HepG2 (cell line): ENCODE measurements around the gene MAPK9. TPM values are rescaled to one million over a fixed set of nuclear protein-coding genes. Genes with fewer than 3 reads are reported as not detected.

Experiments used
- ATAC-seq: fragments of 200-7000 bp; cut with Tn5 transposase; 3 replicates; pipeline ENCODE4 v1.9.1; 2020; ENCODE audit warnings: mild to moderate bottlenecking, moderate library complexity
- BruUV-seq: library from RNA; stranded (reverse); fragments of 400-500 nt; replicated peaks from 2 replicates; lab custom pipeline; 2021; lab: Mats Ljungman, UMichigan
- CTCF ChIA-PET: fragments of 300-600 bp; formaldehyde crosslinking; extraction: SDS; loops from one replicate; lab custom pipeline; 2021; ENCODE audit warnings: low total read pairs, inconsistent platforms, low intra/inter-chr PET ratio; lab: Yijun Ruan, JAX
- POLR2A ChIA-PET: fragments of 350-600 bp; sonication (Branson Sonifier 250); formaldehyde crosslinking; loops from one replicate; lab custom pipeline; 2020; ENCODE audit warnings: antibody characterized with exemption, inconsistent platforms; lab: Yijun Ruan, JAX
- DNase-seq: peaks from one replicate; pipeline ENCODE4 v3.0.0-alpha.2; 2015; ENCODE audit warnings: low spot score
- FAIRE-seq: peaks from 3 replicates; lab custom pipeline; 2011; peaks lifted over from hg19 to GRCh38; lab: Jason Lieb, UNC
- H2AFZ ChIP-seq: one replicate; pipeline ENCODE4 v1.6.1; 2011; ENCODE audit warnings: low read length, inconsistent platforms
- H3K27ac ChIP-seq: fragments of 300-600 bp; 3 replicates; pipeline ENCODE4 v1.8.0; 2011; ENCODE audit warnings: mixed run types, mild to moderate bottlenecking, mixed read lengths, low read length, inconsistent platforms; ENCODE audit not compliant: insufficient read depth; ENCODE audit errors: extremely low read length
- H3K27me3 ChIP-seq, 2 experiments: fragments of 200-600 bp in 1 of 2; 2 replicates in 1 of 2; 3 replicates in 1 of 2; pipeline versions ENCODE4 v1.6.0 to v1.8.0; 2011; ENCODE audit warnings: low read length in 2 of 2, mild to moderate bottlenecking in 2 of 2, moderate library complexity in 2 of 2, inconsistent platforms in 1 of 2; ENCODE audit not compliant: insufficient read depth in 2 of 2, control insufficient read depth in 1 of 2
- H3K36me3 ChIP-seq, 2 experiments: fragments of 200-600 bp in 1 of 2; replicated peaks in 1 of 2; 2 replicates in 1 of 2; 3 replicates in 1 of 2; pipeline versions ENCODE4 v1.5.1 to v1.8.0; 2011; ENCODE audit warnings: low read length in 2 of 2, inconsistent platforms in 1 of 2; ENCODE audit not compliant: insufficient read depth in 2 of 2, control insufficient read depth in 1 of 2
- H3K4me1 ChIP-seq: 2 replicates; pipeline ENCODE4 v1.5.1; 2012; ENCODE audit warnings: low read length, inconsistent platforms; ENCODE audit not compliant: insufficient read depth
- H3K4me2 ChIP-seq: 2 replicates; pipeline ENCODE4 v1.6.0; 2011; ENCODE audit warnings: low read depth, low read length, inconsistent platforms
- H3K4me3 ChIP-seq, 3 experiments: fragments of 200-600 bp in 1 of 3; sonication (generic), shearing (Covaris generic) in 1 of 3; replicated peaks in 1 of 3; 2 replicates each; pipeline ENCODE4 v1.5.1; 2011 to 2016; ENCODE audit warnings: low read length in 3 of 3, inconsistent platforms in 2 of 3, low read depth in 2 of 3, mild to moderate bottlenecking in 2 of 3, control low read depth in 1 of 3, mixed read lengths in 1 of 3; ENCODE audit not compliant: insufficient read depth in 1 of 3
- H3K79me2 ChIP-seq: one replicate; pipeline ENCODE4 v1.6.1; 2011; ENCODE audit warnings: low read length, inconsistent platforms; ENCODE audit not compliant: insufficient read depth
- H3K9ac ChIP-seq: 2 replicates; pipeline ENCODE4 v1.6.0; 2011; ENCODE audit warnings: mild to moderate bottlenecking, low read depth, low read length, inconsistent platforms; ENCODE audit not compliant: insufficient read depth
- H3K9me3 ChIP-seq: 2 replicates; pipeline ENCODE4 v1.5.1; 2012; ENCODE audit warnings: mild to moderate bottlenecking, low read length
- H4K20me1 ChIP-seq: 2 replicates; pipeline ENCODE4 v1.6.0; 2011; ENCODE audit warnings: inconsistent platforms, mild to moderate bottlenecking, low read length, moderate library complexity; ENCODE audit not compliant: insufficient read depth
- CHD2 ChIP-seq: IDR thresholded peaks from 2 replicates; pipeline ENCODE4 v1.6.1; 2011; ENCODE audit warnings: low read depth, low read length, improper control_type of control experiment
- ETV5 ChIP-seq: IDR thresholded peaks from 2 replicates; pipeline ENCODE4 v1.6.1; 2018; ENCODE audit warnings: missing biosample characterization, missing genetic modification reagents, inconsistent platforms, borderline replicate concordance
- KDM6A ChIP-seq: IDR thresholded peaks from 2 replicates; pipeline ENCODE4 v1.6.1; 2016; ENCODE audit warnings: low read depth
- KLF16 ChIP-seq, 2 experiments: sonication (generic) in 1 of 2; formaldehyde crosslinking in 1 of 2; IDR thresholded peaks; 2 replicates each; pipeline versions ENCODE4 v1.6.1 to v1.8.0; 2016 to 2023; ENCODE audit warnings: missing genetic modification reagents in 2 of 2, missing compliant biosample characterization in 1 of 2
- NONO ChIP-seq, 2 experiments: fragments of 450-650 bp in 1 of 2; sonication (generic) in 1 of 2; formaldehyde crosslinking in 1 of 2; IDR thresholded peaks in 1 of 2; conservative IDR thresholded peaks in 1 of 2; 2 replicates each; pipeline versions ENCODE4 v1.6.1 to v1.8.0; 2017 to 2022; ENCODE audit warnings: mild to moderate bottlenecking in 1 of 2, missing genetic modification reagents in 1 of 2, moderate library complexity in 1 of 2
- PHF21A ChIP-seq: sonication (generic); formaldehyde crosslinking; IDR thresholded peaks from 2 replicates; pipeline ENCODE4 v1.5.0; 2020; ENCODE audit warnings: mild to moderate bottlenecking, missing genetic modification reagents
- RAD21 ChIP-seq: fragments of 450-650 bp; formaldehyde crosslinking; IDR thresholded peaks from 2 replicates; pipeline ENCODE4 v1.5.0; 2020; ENCODE audit warnings: mild to moderate bottlenecking
- RELA ChIP-seq: sonication (generic); formaldehyde crosslinking; IDR thresholded peaks from 2 replicates; pipeline ENCODE4 v1.4.0; 2020; ENCODE audit warnings: missing genetic modification reagents
- SP1 ChIP-seq, 2 experiments: fragments of 450-650 bp in 1 of 2; sonication (generic) in 1 of 2; formaldehyde crosslinking in 1 of 2; IDR thresholded peaks; 2 replicates each; pipeline versions ENCODE4 v1.4.0 to v1.6.1; 2016 to 2020; ENCODE audit warnings: missing genetic modification reagents in 1 of 2
- ZBTB20 ChIP-seq: sonication (generic); formaldehyde crosslinking; IDR thresholded peaks from 2 replicates; pipeline ENCODE4 v1.8.1; 2023; ENCODE audit warnings: missing genetic modification reagents, low read depth, mild to moderate bottlenecking, borderline replicate concordance
- ZBTB7B ChIP-seq: sonication (generic); formaldehyde crosslinking; IDR thresholded peaks from 2 replicates; pipeline ENCODE4 v1.4.0; 2020; ENCODE audit warnings: missing genetic modification reagents
- WGBS: methylation state at CpG from one replicate; pipeline ENCODE4 v1.1.6; 2017; ENCODE audit warnings: low lambda C conversion rate; 5-methylcytosine and 5-hydroxymethylcytosine counted together
- in situ Hi-C: cut with HindIII; loops from 2 replicates; pipeline ENCODE4 v1.10.0; 2017; ENCODE audit warnings: low pct_unique_long_range_greater_than_20kb; ENCODE audit not compliant: extremely low pct_ligation_motif_present
- intact Hi-C: fragments of 100-400 bp; cut with micrococcal nuclease; formaldehyde crosslinking; loops from one replicate; pipeline ENCODE4 v1.10.0; 2022; ENCODE audit not compliant: unreplicated experiment
- polyA plus RNA-seq, 8 experiments: library from polyadenylated mRNA; depleted of rRNA in 3 of 8; stranded (reverse) in 7 of 8; unstranded in 1 of 8; fragments of >200 nt; fragmentation: Illumina TruSeq in 4 of 8; extraction: Trizol in 4 of 8; gene quantifications; 2 replicates each; pipeline versions ENCODE4 v1.2.1 to v1.2.3, GENCODE V29; 2011 to 2016; ENCODE audit warnings: low read depth in 4 of 8, missing spikeins in 1 of 8, mixed read lengths in 1 of 8; ENCODE audit not compliant: insufficient read depth in 1 of 8
- total RNA-seq, 5 experiments: library from RNA; depleted of rRNA; stranded (reverse); fragments of >200 nt; fragmentation: Illumina TruSeq; extraction: Trizol; gene quantifications; 2 replicates each; pipeline ENCODE4 v1.2.3, GENCODE V29; 2016; ENCODE audit warnings: low read depth in 1 of 5
- TF ChIP-seq, protein P1 (sequence below): sonication (generic); formaldehyde crosslinking; IDR thresholded peaks from 2 replicates; pipeline ENCODE4 v1.8.0; 2022; ENCODE audit warnings: low read depth, missing genetic modification reagents
- TF ChIP-seq, protein P2 (sequence below), 2 experiments: sonication (generic) in 1 of 2; formaldehyde crosslinking in 1 of 2; IDR thresholded peaks; 2 replicates each; pipeline versions ENCODE4 v1.4.0 to v1.6.1; 2018 to 2020; ENCODE audit warnings: missing genetic modification reagents in 2 of 2, borderline replicate concordance in 1 of 2, low read depth in 1 of 2, mild to moderate bottlenecking in 1 of 2, missing biosample characterization in 1 of 2

Gene MAPK9
- total and polyA plus RNA-seq, 2 of the 13 experiments (the other 11 are each of a cell fraction or from before 2014, with no cell fraction given) = 30.1 to 56.1 TPM

DNA sequence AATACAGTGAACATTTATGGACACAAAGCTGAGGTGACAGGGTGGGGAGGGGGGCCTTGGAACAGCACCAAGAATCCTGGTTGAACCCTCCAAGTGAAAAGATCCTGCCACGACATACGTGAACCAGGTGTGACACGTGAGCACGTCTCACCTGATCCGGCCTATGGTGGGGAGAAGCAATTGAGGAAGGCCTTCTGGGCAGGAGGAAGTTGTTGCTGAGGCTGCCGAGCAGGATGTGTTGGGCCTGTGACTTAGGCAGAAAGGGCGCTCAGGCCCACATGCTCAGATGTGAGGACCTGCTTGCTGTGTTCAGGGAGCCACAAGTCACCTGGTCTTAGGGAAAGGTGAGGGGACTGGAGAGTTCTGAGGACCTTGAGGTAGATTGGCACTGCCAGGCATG, 2.5 kb upstream of the MAPK9 start (continued):
- TF ChIP-seq NONO (IDR thresholded peaks at IDR 0.05) = no peak
- no peak for TF ChIP-seq NONO (CRISPR knock-in tag; conservative IDR thresholded peaks at IDR 0.05)
- TF ChIP-seq RELA (CRISPR knock-in tag) = no peak
- TF ChIP-seq ZBTB20 = no peak
- TF ChIP-seq RAD21 (CRISPR knock-in tag) = no peak
- TF ChIP-seq, all 625 proteins: peak for 0

DNA sequence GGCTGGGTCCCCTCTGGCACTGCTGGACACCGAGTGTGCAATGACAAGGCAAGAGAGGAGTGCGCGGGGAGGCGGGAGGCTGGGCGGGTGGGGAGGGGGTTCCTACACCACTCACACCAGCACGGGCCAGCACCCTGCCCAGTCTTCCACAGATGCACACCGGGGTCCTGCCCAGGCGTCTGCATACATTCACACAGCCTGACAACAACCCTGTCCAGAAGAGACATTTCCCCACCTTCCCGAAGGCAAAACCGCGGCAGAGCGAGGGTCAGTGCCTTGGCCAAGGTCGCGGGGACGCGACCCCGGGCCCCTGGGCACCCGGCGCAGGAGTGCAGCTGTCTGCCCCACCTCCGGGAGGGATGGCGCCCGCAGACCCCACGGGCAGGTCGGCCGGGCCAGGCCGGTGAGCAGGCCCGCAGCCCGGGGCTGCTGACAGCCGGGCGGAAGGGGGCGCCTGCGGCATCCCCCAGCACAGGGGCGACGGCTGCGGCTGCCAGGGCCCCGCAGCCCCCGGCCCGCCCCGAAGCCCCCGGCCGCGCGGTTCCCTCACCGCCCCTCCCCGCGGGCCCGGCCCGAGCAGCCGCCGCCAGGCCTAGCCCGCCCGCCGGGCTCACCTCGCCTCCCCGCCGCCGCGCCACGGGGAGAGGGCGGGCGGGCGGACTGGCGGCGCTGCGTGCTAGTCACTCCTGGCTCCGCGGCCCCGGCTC, 496 bp downstream of the MAPK9 start:
- BruUV-seq = no TSS peak
- H3K9me3 ChIP-seq = no peaks in the 10 kb centered on the region
- peaks cover 26% of the 10 kb centered on the region for H3K79me2 ChIP-seq
- 1% methylated on average over 11 of the region's 68 CpGs for WGBS
- in situ Hi-C loops = loop anchor here (5.0 to 10.0 kb wide), 2 partner anchors 36 to 183 kb away; no protein-coding TSS in a partner anchor
- peak overlapping the region; percentile 67 to 94 (median 88) for H3K4me3 ChIP-seq
- peak; percentile 31 for ATAC-seq
- peak overlapping the region; percentile 93 for H3K4me2 ChIP-seq
- peaks cover 11% of the 10 kb centered on the region for H4K20me1 ChIP-seq
- FAIRE-seq = no peak
- H3K36me3 ChIP-seq = peaks cover 0 to 6% of the 10 kb centered on the region in 2 experiments; a peak in 1 of 5 replicates
- H3K27ac ChIP-seq = peak overlapping the region; percentile 50
- H3K4me1 ChIP-seq = peaks cover 56% of the 10 kb centered on the region
- CTCF ChIA-PET = no interaction called here
- POLR2A ChIA-PET = interaction anchor here (1.9 kb wide), 1 partner anchor 22 kb away, joined by 12 read pairs; no protein-coding TSS in a partner anchor
- intact Hi-C loops = loop anchor here (10.0 kb wide), 2 partner anchors 87 to 183 kb away; partner anchors contain the start of gene RASGEF1C
- DNase-seq = no peak
- H3K27me3 ChIP-seq = no peaks in the 10 kb centered on the region
- H2AFZ ChIP-seq = no peak overlapping the region
- peak overlapping the region; percentile 78 for H3K9ac ChIP-seq
- TF ChIP-seq CHD2 (no peak), SP1 (IDR thresholded peaks at IDR 0.05) (no peak), SP1 (CRISPR knock-in tag; IDR thresholded peaks at IDR 0.05) (0 out of 2 replicates have a peak, but pooled peaks have one; percentile 1), PHF21A (CRISPR knock-in tag) (no peak), KDM6A (CRISPR knock-in tag) (no peak), ETV5 (CRISPR knock-in tag) (peak; percentile 39; the same call in 1 of the 2 replicates), ZBTB7B (CRISPR knock-in tag) (0 out of 2 replicates have a peak, but pooled peaks have one; percentile 18), KLF16 (CRISPR knock-in tag; IDR thresholded peaks at IDR 0.05) (no peak)
- TF ChIP-seq, protein P1, sequence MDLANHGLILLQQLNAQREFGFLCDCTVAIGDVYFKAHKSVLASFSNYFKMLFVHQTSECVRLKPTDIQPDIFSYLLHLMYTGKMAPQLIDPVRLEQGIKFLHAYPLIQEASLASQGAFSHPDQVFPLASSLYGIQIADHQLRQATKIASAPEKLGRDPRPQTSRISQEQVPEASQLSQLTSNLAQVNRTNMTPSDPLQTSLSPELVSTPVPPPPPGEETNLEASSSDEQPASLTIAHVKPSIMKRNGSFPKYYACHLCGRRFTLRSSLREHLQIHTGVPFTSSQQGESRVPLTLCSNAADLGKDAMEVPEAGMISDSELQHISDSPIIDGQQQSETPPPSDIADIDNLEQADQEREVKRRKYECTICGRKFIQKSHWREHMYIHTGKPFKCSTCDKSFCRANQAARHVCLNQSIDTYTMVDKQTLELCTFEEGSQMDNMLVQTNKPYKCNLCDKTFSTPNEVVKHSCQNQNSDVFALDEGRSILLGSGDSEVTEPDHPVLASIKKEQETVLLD (CRISPR knock-in tag) = no peak
- TF ChIP-seq, protein P2, sequence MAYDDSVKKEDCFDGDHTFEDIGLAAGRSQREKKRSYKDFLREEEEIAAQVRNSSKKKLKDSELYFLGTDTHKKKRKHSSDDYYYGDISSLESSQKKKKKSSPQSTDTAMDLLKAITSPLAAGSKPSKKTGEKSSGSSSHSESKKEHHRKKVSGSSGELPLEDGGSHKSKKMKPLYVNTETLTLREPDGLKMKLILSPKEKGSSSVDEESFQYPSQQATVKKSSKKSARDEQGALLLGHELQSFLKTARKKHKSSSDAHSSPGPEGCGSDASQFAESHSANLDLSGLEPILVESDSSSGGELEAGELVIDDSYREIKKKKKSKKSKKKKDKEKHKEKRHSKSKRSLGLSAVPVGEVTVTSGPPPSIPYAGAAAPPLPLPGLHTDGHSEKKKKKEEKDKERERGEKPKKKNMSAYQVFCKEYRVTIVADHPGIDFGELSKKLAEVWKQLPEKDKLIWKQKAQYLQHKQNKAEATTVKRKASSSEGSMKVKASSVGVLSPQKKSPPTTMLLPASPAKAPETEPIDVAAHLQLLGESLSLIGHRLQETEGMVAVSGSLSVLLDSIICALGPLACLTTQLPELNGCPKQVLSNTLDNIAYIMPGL (CRISPR knock-in tag; IDR thresholded peaks at IDR 0.05; ENCODE audit: borderline replicate concordance in 1 of 2, low read depth in 1 of 2) = 0 out of 4 replicates have a peak, but pooled peaks of 1 of the 2 experiments have one; percentile 41
